Adrenal gland (tissue), 5 donors: ENCODE measurements around the gene MAGI2.

Source experiments
- POLR2A ChIP-seq, 2 donors: fragments of 450-650 bp; IDR thresholded peaks; one replicate each; pipeline ENCODE4 v1.6.1; 2017; ENCODE audit warnings: antibody characterized with exemption in 2 of 2, mild to moderate bottlenecking in 2 of 2, moderate library complexity in 1 of 2
- TF ChIP-seq, protein P1 (sequence below), 6 experiments: fragments of 450-650 bp in 4 of 6; fragments of 200-600 bp in 2 of 6; sonication (generic) in 1 of 6; IDR thresholded peaks; 1 replicate in 5 of 6; 2 replicates in 1 of 6; pipeline versions ENCODE4 v1.5.1 to v1.8.0; 2016 to 2021; ENCODE audit warnings: antibody characterized with exemption in 6 of 6, mild to moderate bottlenecking in 2 of 6, moderate library complexity in 1 of 6
- donor health status: DM: no; HTN: no; CAD: no.

DNA sequence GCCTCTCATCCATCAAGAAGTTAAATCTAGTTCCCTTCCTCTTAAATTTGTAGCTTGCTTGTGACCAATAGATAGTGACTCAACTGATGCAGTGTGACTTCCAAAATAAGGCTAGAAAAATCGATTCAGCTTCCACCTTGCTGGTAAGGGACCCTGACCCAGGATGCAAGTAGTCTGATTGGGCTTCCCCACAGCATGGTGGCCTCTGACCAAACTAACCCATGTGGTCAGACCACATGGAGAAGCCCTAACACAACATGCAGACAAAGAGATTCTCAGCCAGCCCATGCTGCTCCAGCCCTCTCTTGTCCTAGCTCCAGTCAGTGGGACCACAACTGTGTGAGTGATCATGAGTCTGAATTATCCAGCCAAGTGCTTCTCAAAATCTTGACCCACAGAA lies 710.8 kb downstream of the MAGI2 start:
- no peak for TF ChIP-seq POLR2A (IDR thresholded peaks at IDR 0.05)
- TF ChIP-seq, protein P1, sequence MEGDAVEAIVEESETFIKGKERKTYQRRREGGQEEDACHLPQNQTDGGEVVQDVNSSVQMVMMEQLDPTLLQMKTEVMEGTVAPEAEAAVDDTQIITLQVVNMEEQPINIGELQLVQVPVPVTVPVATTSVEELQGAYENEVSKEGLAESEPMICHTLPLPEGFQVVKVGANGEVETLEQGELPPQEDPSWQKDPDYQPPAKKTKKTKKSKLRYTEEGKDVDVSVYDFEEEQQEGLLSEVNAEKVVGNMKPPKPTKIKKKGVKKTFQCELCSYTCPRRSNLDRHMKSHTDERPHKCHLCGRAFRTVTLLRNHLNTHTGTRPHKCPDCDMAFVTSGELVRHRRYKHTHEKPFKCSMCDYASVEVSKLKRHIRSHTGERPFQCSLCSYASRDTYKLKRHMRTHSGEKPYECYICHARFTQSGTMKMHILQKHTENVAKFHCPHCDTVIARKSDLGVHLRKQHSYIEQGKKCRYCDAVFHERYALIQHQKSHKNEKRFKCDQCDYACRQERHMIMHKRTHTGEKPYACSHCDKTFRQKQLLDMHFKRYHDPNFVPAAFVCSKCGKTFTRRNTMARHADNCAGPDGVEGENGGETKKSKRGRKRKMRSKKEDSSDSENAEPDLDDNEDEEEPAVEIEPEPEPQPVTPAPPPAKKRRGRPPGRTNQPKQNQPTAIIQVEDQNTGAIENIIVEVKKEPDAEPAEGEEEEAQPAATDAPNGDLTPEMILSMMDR (IDR thresholded peaks at IDR 0.05), result no peak
